CD4-positive, alpha-beta T cell treated with Interleukin-21 for 1 hour (primary cell): ENCODE data around the gene CNTNAP2.
A peak's percentile ranks its signal among the peaks of the same experiment; 100 is the strongest.

Source experiments
- DNase-seq: peaks from one replicate; pipeline ENCODE4 v3.0.0-alpha.2; 2020

The CNTNAP2 gene

DNA sequence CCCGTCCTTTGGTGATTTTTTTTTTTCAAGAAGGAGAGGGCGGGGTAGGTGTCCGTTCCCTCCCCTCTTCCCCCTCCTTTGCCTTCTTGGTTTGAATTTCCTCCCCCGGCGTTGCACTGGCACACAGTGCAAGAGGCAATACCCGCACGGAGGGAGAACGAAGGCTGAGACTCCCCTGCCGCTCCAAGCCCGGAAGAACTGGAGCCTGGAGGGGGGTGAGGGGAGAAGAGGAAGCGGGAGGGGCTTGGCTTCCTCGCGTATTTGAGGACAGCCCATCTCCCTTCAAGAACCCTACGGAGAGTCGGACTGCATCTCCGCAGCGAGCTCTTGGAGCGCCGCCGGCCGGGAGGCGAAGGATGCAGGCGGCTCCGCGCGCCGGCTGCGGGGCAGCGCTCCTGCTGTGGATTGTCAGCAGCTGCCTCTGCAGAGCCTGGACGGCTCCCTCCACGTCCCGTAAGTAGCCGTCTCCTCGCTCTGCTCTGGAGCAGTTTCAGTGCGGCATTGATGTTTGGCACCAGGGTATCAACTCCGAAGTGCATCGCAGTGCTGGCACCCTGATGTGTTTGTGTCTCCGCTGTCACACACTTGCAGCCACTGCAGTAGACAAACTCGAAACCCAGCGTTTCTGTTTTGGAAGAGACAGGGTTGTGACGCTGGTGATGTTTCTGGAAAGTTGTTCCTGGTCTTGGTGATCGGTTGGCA is at the start of gene CNTNAP2:
Gene CNTNAP2, plus strand, starts transcription at position 281 of the 702 bp plus-strand sequence. Its CDS starts 76 bp downstream, at position 357.
- no peak for DNase-seq

- no peak for DNase-seq
Observed at GRCh38 chr7:146067880-146068279, 48.7 kb upstream of the CNTNAP2 start.

GRCh38 chr7:146074195-146074765 is 42.3 kb upstream of the CNTNAP2 start:
- DNase-seq = no peak

DNA sequence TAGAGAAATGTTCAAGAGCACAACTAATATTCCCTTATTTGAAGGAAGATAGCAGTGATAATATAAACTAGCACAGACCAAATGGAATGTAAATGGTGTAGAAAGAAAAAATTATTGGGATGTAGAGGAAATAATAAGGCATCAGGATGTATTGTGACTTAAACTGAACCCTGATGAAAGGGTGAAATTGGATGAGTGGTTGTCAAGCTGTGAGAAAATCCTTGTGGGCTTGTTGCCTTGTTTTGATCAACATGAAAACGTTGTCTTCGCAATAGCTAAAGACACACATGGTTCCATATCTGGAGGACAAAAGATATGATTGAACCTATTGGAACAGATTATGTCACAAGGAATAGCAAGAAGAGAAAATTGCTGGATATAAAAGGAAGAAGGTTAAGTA is 40.3 kb upstream of the CNTNAP2 start:
- no peak for DNase-seq

- DNase-seq = no peak
Observed at GRCh38 chr7:146084086-146084485, 32.5 kb upstream of the CNTNAP2 start.

- DNase-seq = peak; percentile 27
Observed at GRCh38 chr7:146090023-146090645, 26.5 kb upstream of the CNTNAP2 start.

- DNase-seq = no peak
Observed at GRCh38 chr7:146094356-146094755, 22.2 kb upstream of the CNTNAP2 start.

DNA sequence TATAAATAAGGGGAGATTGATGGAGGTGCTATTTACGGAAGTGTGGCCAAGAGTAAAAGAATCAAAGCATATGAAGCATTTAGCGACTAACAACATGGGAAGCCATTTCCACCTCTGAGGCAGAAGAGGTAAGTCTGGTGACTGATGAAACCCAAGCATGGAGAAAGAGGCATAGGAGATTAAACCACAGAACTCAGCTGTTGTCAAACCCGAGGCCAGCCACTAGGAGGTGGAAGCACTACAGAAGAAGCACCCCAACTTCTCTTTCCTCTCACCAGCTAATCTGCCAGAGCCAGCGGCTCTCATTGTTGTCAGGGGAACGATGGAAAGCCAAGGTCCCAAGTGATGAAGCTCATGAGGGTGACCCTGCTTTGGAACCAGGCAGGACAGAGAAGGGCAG is 19.6 kb upstream of the CNTNAP2 start:
- no peak for DNase-seq

DNA sequence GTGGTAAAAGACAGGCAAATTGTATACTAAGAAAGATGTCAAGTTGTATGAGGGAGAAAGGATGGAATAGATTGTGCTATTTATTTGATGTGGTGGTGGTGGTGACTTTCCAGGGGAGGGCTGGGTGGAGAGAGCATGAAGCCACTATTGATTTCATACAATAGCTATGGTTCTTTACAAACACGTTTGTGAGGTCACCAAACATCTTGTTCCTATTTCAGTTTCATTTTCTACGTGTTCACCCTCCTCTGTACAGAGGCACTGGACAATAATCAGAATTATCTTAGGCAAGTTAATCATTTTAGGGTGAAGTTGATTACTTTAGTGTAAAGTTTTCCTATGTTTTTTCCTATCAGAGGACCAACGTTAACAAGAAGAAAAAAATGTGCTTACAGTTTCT is 10.3 kb upstream of the CNTNAP2 start:
- DNase-seq = no peak

DNA sequence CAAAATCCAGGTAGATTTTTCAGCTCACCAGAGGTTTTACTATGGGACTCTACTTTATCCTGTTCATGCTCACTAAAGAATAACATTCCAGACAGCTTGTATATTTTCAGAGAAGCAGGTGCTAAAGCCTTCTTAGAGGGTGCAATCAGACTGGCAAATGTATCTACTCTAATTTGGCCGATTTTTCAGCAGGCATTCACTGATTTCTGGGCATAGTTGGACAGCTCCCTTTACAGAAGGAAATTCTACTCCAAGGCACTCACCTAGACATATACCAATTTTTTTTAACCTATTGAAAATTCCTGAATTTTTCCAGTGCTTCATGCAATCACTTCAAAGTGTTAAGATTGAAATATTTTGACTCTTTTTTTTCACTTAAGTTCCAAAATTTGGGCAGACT is 3.8 kb upstream of the CNTNAP2 start:
- DNase-seq = no peak

DNA sequence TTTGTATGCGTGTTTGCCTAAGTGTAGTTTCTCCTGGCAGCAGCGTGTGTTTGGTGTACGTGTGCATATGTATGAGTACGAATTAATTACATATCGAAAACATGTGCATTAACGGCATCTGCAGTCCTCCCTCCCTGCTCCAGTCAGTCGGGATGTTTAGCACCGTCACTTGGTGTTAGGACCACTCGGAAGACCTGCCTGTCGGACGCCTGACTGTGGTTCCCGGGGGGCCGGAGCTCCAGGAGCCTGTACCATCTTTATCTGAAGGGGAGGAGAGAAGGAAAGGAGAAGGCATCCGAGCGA is 1.1 kb upstream of the CNTNAP2 start:
- no peak for DNase-seq

DNA sequence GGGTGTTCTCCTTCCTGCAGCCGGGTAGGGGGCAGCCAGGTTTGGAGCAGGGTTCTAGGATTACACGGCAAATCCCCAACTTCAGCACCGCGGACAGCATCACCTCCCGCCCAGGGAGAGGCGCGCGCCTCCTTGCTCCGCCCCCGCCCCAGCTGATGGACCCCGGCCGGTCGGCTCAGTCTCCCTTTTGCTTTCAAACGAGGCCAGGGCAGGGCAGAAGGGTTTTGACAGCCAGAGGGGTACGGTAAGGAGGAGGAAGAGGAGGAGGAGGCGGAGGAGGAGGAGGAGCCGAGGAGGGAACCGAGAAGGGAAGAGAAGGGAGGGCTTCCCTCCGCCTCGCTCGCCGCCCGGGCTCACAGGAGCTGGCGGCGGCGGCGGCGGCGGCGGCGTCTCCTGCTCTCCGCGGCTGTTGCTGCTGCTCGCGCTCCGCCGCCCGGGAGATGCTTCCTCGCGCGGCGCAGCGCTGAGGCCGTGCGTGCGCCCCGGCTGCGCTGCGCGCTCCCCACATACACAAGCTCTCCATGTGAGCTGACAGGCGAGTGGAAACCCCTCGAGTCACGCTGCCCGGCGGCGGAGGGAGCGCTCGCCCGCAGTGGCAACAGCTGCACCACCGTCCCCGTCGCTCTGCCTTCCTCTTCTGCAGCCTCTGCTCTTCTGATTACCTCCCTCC is 615 bp upstream of the CNTNAP2 start:
- DNase-seq = no peak

DNA sequence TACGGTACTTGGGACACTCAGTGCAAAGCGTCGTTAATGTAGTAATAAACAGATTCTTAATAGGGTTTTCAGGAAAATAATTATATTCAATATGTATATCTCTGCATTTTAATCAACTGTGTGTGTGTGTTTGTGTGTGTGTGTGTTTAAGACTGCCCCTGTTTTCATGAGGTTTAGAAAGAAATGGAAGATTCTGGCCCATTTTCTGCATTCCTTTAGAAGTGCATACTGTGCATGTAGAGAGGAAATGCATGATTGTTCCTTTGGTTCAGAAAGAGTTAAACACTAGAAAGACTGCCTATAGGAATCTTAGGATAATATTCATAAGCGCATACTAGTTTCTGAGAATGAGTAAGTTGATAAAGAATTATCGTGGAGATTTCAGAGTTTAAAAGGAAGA is 975 bp downstream of the CNTNAP2 start:
- no peak for DNase-seq

- DNase-seq = no peak
Observed at GRCh38 chr7:146119002-146119401, 2.4 kb downstream of the CNTNAP2 start.

DNA sequence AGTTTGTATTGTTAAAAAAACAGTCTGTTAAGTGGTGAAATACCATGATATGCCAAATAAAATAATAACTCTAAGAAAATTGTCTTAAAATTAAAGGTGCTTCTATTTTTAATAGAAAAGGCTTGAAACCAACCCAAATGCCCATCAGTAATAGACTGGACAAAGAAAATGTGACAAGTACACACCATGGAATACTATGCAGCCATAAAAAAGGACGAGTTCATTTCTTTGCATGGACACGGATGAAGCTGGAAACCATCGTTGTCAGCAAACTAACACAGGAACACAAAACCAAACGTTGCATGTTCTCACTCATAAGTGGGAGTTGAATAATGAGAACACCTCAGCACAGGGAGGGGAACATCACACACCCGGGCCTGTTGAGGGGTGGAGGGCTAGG is 7.1 kb downstream of the CNTNAP2 start:
- no peak for DNase-seq

- no peak for DNase-seq
Observed at GRCh38 chr7:146126767-146127509, 10.3 kb downstream of the CNTNAP2 start.

- no peak for DNase-seq
Observed at GRCh38 chr7:146129296-146129695, 12.7 kb downstream of the CNTNAP2 start.

- DNase-seq = no peak
Observed at GRCh38 chr7:146129997-146130396, 13.4 kb downstream of the CNTNAP2 start.

DNA sequence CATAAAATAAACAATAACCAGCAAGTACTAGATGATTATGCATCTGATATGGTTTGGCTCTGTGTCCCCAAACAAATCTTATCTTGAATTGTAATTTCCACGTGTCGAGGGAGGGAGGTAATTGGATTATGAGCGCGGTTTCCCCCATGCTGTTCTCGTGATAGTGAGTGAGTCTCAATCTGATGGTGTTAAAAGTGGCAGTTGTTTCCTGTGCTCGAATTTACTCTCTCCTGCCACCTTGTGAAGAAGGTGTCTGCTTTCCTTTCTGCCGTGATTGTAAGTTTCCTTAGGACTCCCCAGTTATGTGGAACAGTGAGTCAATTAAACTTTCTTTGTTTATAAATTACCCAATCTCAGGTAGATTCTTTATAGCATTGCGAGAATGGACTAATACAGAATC is 15.1 kb downstream of the CNTNAP2 start:
- DNase-seq = no peak

- DNase-seq = no peak
Observed at GRCh38 chr7:146136357-146136875, 19.8 kb downstream of the CNTNAP2 start.

GRCh38 chr7:146138926-146139325 is 22.3 kb downstream of the CNTNAP2 start:
- no peak for DNase-seq

DNA sequence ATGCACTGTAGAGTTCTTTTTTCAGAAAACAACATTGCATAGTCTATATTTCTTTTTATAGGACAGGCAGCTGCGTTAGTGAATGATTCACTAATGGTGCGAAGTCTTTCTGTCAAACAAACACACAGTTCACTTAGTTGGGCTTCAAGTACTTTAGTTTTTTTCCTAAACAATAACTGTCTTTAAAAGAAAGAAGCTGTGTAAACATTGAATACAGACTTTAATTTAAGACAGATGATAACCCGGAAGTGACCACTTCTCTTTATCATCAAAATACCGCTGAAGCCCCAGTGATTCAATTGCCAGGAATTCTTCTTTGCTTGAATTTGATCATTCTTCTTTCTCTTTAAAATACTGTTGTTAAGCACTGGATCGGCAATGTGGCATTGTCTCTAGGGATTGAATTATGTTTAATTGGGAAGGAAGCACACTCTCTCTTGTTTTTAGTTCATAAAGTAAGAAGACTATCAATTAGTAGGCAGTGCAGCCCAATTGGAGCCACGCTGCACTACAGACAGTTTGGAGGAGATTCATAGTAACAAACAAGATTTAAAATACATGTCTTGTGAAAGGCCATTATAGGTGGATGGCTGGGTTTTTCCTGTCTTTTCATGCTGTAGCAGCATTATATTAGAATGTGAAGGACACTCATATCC is 30.4 kb downstream of the CNTNAP2 start:
- DNase-seq = no peak

DNA sequence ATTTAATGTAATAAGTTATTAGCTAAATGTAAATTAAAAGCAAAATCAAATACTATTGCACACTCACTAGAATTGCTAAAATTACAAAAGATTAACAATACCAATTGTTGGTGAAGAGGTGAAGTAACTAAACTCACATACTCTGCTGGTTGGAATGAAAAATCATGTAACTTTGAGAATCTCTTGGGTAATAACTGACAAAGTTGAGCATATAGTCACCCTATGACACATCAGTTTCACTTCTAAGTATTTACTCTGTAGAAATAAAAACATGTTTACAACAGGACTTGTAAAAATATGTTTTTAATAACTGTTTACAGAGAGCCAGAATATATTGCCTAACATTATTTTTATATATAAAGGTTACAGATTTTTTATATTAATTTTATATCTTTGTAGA is 33.6 kb downstream of the CNTNAP2 start:
- no peak for DNase-seq
